Uterus (tissue), 2 donors: Measurements from ENCODE around the gene GSN.

Source experiments
- CTCF ChIP-seq, 4 experiments: fragments of 200-600 bp in 2 of 4; fragments of 450-650 bp in 2 of 4; sonication (generic) in 2 of 4; IDR thresholded peaks; one replicate each; pipeline ENCODE4 v1.5.1; 2016 to 2019; ENCODE audit warnings: antibody characterized with exemption in 4 of 4, mild to moderate bottlenecking in 2 of 4, moderate library complexity in 1 of 4
- POLR2A ChIP-seq, 2 donors: fragments of 450-650 bp; IDR thresholded peaks; one replicate each; pipeline ENCODE4 v1.6.1; 2016; ENCODE audit warnings: antibody characterized with exemption in 2 of 2, mild to moderate bottlenecking in 1 of 2, moderate library complexity in 1 of 2

GRCh38 chr9:121292801-121293241 is 24.9 kb downstream of the GSN start:
- TF ChIP-seq CTCF (IDR thresholded peaks at IDR 0.05) (no peak), POLR2A (IDR thresholded peaks at IDR 0.05) (no peak)
